Immature natural killer cell (primary cell): ENCODE data around the gene ACP4. TPM values are rescaled to one million over a fixed set of nuclear protein-coding genes. Genes with fewer than 3 reads are reported as not detected.
"Not testable (repeated sequence)": the region's sequence is repeated elsewhere in the genome, so short reads cannot be mapped to it uniquely, and the experiment has no call there.

Experiments used
- DNase-seq, 3 donors: peaks; one replicate each; pipeline ENCODE4 v3.0.0; 2022; ENCODE audit warnings: mixed read lengths in 1 of 3
- H3K27ac Mint-ChIP-seq, 6 donors: one replicate each; pipeline ENCODE4 v1.8.0; 2020; ENCODE audit warnings: mixed read lengths in 6 of 6, mild to moderate bottlenecking in 5 of 6, inconsistent platforms in 4 of 6, moderate library complexity in 3 of 6
- H3K27me3 Mint-ChIP-seq, 3 donors: one replicate each; pipeline ENCODE4 v1.8.0; 2020 to 2021; ENCODE audit warnings: low read depth in 3 of 3, mild to moderate bottlenecking in 3 of 3, mixed read lengths in 3 of 3, moderate library complexity in 3 of 3, inconsistent platforms in 1 of 3
- H3K36me3 Mint-ChIP-seq, 3 donors: one replicate each; pipeline ENCODE4 v1.8.0; 2020; ENCODE audit warnings: mixed read lengths in 3 of 3, inconsistent platforms in 2 of 3, mild to moderate bottlenecking in 2 of 3
- H3K4me1 Mint-ChIP-seq, 2 donors: one replicate each; pipeline ENCODE4 v1.8.0; 2020; ENCODE audit warnings: inconsistent platforms in 2 of 2, mild to moderate bottlenecking in 2 of 2, mixed read lengths in 2 of 2, moderate library complexity in 1 of 2
- H3K4me3 Mint-ChIP-seq, 5 donors: one replicate each; pipeline ENCODE4 v1.8.0; 2020; ENCODE audit warnings: mild to moderate bottlenecking in 5 of 5, mixed read lengths in 5 of 5, inconsistent platforms in 3 of 5, moderate library complexity in 3 of 5
- H3K9me3 Mint-ChIP-seq, 6 donors: one replicate each; pipeline ENCODE4 v1.8.0; 2020; ENCODE audit warnings: mild to moderate bottlenecking in 6 of 6, mixed read lengths in 6 of 6, inconsistent platforms in 4 of 6, moderate library complexity in 3 of 6
- polyA plus RNA-seq, 3 donors: library from polyadenylated mRNA; unstranded; fragments of 300-500 nt; fragmentation: Illumina TruSeq; gene quantifications; one replicate each; pipeline ENCODE4 v1.2.3, GENCODE V29; 2021

ACP4 gene
- polyA plus RNA-seq, 3 donors from 2014 or later: not detected

GRCh38 chr19:50797429-50797780 lies 7.2 kb downstream of the ACP4 start:
- no peaks in the 10 kb centered on the region for H3K9me3 Mint-ChIP-seq
- DNase-seq: no peak
- peaks cover 5 to 7% (median 5%) of the 10 kb centered on the region in 3 donors for H3K36me3 Mint-ChIP-seq
- peaks cover 2 to 6% of the 10 kb centered on the region in 2 donors for H3K4me1 Mint-ChIP-seq
- H3K27me3 Mint-ChIP-seq: peaks cover under 1 to 3% (median 3%) of the 10 kb centered on the region in 3 donors
- H3K27ac Mint-ChIP-seq: no peak overlapping the region
- no peak overlapping the region for H3K4me3 Mint-ChIP-seq

GRCh38 chr19:50797781-50798658 lies 7.8 kb downstream of the ACP4 start:
- peaks cover 0 to 3% (median 3%) of the 10 kb centered on the region in 3 donors for H3K27me3 Mint-ChIP-seq
- peaks cover 5 to 11% of the 10 kb centered on the region in 2 donors for H3K4me1 Mint-ChIP-seq
- no peaks in the 10 kb centered on the region for H3K9me3 Mint-ChIP-seq
- H3K27ac Mint-ChIP-seq: no peak overlapping the region
- no peak overlapping the region for H3K4me3 Mint-ChIP-seq
- DNase-seq: no peak
- peaks cover 5 to 7% (median 5%) of the 10 kb centered on the region in 3 donors for H3K36me3 Mint-ChIP-seq

- peaks cover 13 to 20% of the 10 kb centered on the region in 2 donors for H3K4me1 Mint-ChIP-seq
- no peak overlapping the region for H3K4me3 Mint-ChIP-seq
- no peaks in the 10 kb centered on the region for H3K9me3 Mint-ChIP-seq
- H3K27ac Mint-ChIP-seq: no peak overlapping the region
- H3K27me3 Mint-ChIP-seq: peaks cover 2 to 6% (median 3%) of the 10 kb centered on the region in 3 donors
- H3K36me3 Mint-ChIP-seq: peaks cover 5 to 7% (median 5%) of the 10 kb centered on the region in 3 donors
- DNase-seq: no peak
These were observed 8.7 kb downstream of the ACP4 start for GRCh38 chr19:50798659-50799546.

- Mint-ChIP-seq H3K27me3 (peaks cover 6 to 9% (median 6%) of the 10 kb centered on the region in 3 donors), H3K9me3 (no peaks in the 10 kb centered on the region)
These were observed 9.3 kb downstream of the ACP4 start for GRCh38 chr19:50799547-50799851.

DNA sequence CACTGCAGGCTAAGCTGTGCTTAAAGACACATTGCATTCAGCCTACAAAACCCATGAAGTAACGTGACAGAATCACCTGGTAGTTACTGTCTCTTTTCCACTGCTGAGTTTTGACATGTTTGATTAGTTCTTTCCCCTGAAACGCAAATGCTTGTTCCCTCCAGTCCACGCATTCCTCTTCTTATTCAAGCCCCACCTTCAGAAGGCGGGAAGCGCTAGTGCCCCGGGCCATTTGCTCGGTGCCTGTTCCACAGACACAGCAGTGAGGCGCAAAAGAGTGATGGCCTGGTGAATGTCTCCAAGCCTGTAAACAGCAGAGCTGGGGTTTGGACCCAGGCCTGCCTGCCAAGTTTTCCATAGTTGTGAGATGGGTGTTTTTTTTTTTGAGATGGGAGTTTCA lies 10.9 kb downstream of the ACP4 start:
- peaks cover 26 to 42% of the 10 kb centered on the region in 2 donors for H3K4me1 Mint-ChIP-seq
- no peak overlapping the region for H3K27ac Mint-ChIP-seq
- H3K9me3 Mint-ChIP-seq: no peaks in the 10 kb centered on the region
- no peak for DNase-seq
- peaks cover 5 to 7% (median 5%) of the 10 kb centered on the region in 3 donors for H3K36me3 Mint-ChIP-seq
- peak overlapping the region in 1 of 5 donors; percentile 1 for H3K4me3 Mint-ChIP-seq
- peaks cover 5 to 11% (median 11%) of the 10 kb centered on the region in 3 donors for H3K27me3 Mint-ChIP-seq

More at GRCh38 chr19:50799547-50799851, 9.3 kb downstream of the ACP4 start:
- Mint-ChIP-seq H3K27ac (no peak overlapping the region), H3K4me1 (peaks cover 16 to 26% of the 10 kb centered on the region in 2 donors), H3K36me3 (peaks cover 5 to 7% (median 5%) of the 10 kb centered on the region in 3 donors), H3K4me3 (no peak overlapping the region)
- DNase-seq: no peak

GRCh38 chr19:50803633-50804419 lies 13.6 kb downstream of the ACP4 start:
- Mint-ChIP-seq H3K36me3 (peaks cover 5 to 7% (median 5%) of the 10 kb centered on the region in 3 donors), H3K27me3 (peaks cover 6 to 14% (median 13%) of the 10 kb centered on the region in 3 donors), H3K9me3 (no peaks in the 10 kb centered on the region), H3K4me3 (peak overlapping the region; percentile 96 to 100 (median 99)), H3K27ac (peak overlapping the region; percentile 97 to 100 (median 100)), H3K4me1 (peaks cover 26 to 46% of the 10 kb centered on the region in 2 donors)
- DNase-seq: no peak

- Mint-ChIP-seq H3K4me1 (peaks cover 26 to 46% of the 10 kb centered on the region in 2 donors), H3K4me3 (peak overlapping the region; percentile 96 to 100 (median 99)), H3K36me3 (peaks cover 5 to 7% (median 5%) of the 10 kb centered on the region in 3 donors), H3K27ac (peak overlapping the region; percentile 97 to 100 (median 100)), H3K27me3 (peaks cover 6 to 14% (median 13%) of the 10 kb centered on the region in 3 donors), H3K9me3 (no peaks in the 10 kb centered on the region)
- DNase-seq: peak; percentile 99
These were observed 14.4 kb downstream of the ACP4 start for GRCh38 chr19:50804420-50805272.

DNA sequence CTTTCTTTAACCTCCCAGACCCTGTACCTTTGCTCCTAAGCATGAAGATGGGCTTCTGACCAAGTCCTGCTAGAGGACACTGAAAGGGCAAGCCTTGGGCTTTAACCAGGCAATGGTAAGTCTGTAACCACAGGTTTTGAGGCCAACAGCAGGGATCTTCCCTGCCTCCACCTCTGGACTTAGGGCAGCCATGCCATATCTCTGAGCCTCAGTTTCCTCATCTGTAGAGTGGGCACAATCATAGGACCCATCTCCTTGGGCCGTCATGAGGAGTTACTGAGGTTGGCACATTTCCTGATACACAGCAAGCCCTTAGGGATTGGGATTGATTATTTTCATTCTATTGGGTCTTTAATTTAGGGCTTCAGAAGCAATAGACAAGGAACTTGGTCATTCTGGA lies 18.6 kb downstream of the ACP4 start:
- Mint-ChIP-seq H3K4me1 (peaks cover 13 to 27% of the 10 kb centered on the region in 2 donors), H3K27me3 (peaks cover 6 to 20% (median 16%) of the 10 kb centered on the region in 3 donors), H3K9me3 (no peaks in the 10 kb centered on the region)

DNA sequence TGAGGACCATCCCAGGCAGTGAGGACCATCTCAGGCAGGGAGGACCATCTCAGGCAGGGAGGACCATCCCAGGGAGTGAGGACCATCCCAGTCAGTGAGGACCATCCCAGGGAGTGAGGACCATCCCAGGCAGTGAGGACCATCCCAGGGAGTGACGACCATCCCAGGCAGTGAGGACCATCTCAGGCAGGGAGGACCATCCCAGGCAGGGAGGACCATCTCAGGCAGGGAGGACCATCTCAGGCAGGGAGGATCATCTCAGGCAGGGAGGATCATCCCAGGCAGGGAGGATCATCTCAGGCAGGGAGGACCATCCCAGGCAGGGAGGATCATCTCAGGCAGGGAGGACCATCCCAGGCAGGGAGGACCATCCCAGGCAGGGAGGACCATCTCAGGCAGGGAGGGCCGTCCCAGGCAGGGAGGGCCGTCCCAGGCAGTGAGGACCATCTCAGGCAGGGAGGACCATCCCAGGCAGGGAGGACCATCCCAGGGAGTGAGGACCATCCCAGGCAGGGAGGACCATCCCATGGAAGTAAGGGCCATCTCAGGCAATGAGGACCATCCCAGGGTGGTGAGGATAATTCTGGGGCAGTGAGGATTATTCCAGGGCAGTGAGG lies 21.5 kb downstream of the ACP4 start:
- H3K36me3 Mint-ChIP-seq, H3K4me3 Mint-ChIP-seq, H3K4me1 Mint-ChIP-seq, H3K27ac Mint-ChIP-seq, DNase-seq, H3K9me3 Mint-ChIP-seq: not testable (repeated sequence)
- peaks cover 9 to 15% (median 12%) of the 10 kb centered on the region in 3 donors for H3K27me3 Mint-ChIP-seq

More for the DNA sequence above, 18.6 kb downstream of the ACP4 start:
- Mint-ChIP-seq H3K27ac (no peak overlapping the region), H3K36me3 (no peaks in the 10 kb centered on the region), H3K4me3 (no peak overlapping the region)
- no peak for DNase-seq

DNA sequence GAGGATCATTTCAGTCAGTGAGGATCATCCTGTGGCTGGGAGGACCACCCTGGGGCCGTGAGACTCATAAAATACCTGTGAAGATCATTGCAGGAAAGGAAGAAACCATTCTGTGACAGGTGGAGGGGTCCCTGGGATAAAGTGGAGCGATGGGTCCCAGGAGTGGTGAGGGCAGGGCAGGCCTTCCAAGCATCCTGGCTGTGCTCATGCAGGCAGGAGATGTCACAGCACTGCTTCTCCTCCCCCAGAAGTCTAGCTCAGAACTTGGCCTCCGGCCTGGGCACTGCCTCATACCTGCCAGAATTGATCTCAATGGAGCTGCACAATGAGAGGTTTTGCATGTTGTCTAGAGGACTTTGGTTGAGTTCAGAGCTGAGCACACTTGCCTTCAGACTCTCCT lies 22.3 kb downstream of the ACP4 start:
- Mint-ChIP-seq H3K4me3 (no peak overlapping the region), H3K4me1 (peaks cover 0 to 3% of the 10 kb centered on the region in 2 donors), H3K27me3 (peaks cover 10 to 16% (median 14%) of the 10 kb centered on the region in 3 donors), H3K36me3 (no peaks in the 10 kb centered on the region), H3K27ac (no peak overlapping the region), H3K9me3 (no peaks in the 10 kb centered on the region)
- DNase-seq: no peak

DNA sequence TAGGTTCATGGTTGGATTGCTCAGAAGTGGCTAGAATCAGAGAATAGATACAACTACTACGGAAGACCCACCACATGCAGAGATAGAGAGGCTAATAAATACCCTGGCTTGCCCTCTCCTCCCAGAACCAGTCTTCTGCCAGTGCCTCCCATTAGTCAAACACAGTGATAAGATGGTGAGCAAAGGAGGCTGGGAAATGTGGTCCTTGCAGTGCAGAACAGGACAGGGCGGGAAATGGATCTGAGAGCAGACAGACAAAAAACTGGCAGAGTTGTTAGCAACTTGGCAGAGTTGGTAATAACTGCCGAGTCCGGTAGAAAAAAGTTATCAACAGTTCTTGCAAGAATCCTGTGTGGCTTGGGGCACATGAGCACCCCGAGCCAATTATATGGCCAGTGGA lies 24.7 kb downstream of the ACP4 start:
- Mint-ChIP-seq H3K4me3 (no peak overlapping the region), H3K27ac (no peak overlapping the region), H3K27me3 (peaks cover 13 to 23% (median 15%) of the 10 kb centered on the region in 3 donors), H3K36me3 (no peaks in the 10 kb centered on the region), H3K9me3 (no peaks in the 10 kb centered on the region), H3K4me1 (peaks cover 0 to 10% of the 10 kb centered on the region in 2 donors)
- no peak for DNase-seq

GRCh38 chr19:50815439-50815838 lies 25.2 kb downstream of the ACP4 start:
- Mint-ChIP-seq H3K27me3 (peaks cover 12 to 24% (median 15%) of the 10 kb centered on the region in 3 donors), H3K27ac (no peak overlapping the region)
- DNase-seq: no peak

More at GRCh38 chr19:50815439-50815838, 25.2 kb downstream of the ACP4 start:
- Mint-ChIP-seq H3K4me3 (no peak overlapping the region), H3K9me3 (no peaks in the 10 kb centered on the region), H3K36me3 (peaks cover 0 to 2% (median under 1%) of the 10 kb centered on the region in 3 donors), H3K4me1 (peaks cover 0 to 11% of the 10 kb centered on the region in 2 donors)
